HFF-Myc (cell line): ENCODE results near the gene PARVB.

Source experiments
- DNase-seq: peaks from one replicate; pipeline ENCODE4 v3.0.0-alpha.2; 2011; ENCODE audit warnings: low read depth; ENCODE audit errors: extremely low read depth
- H3K4me3 ChIP-seq: replicated peaks from 2 replicates; pipeline ENCODE4 v1.5.1; 2011; ENCODE audit warnings: low read depth, mild to moderate bottlenecking, control low read depth, low read length
- CTCF ChIP-seq: IDR thresholded peaks from 2 replicates; pipeline ENCODE4 v1.5.1; 2012; ENCODE audit warnings: mild to moderate bottlenecking, low read depth, low read length, control low read depth; ENCODE audit errors: missing control alignments

Gene PARVB

GRCh38 chr22:44200855-44201550, 176.9 kb downstream of the PARVB start:
- H3K4me3 ChIP-seq = no peak overlapping the region
- no peak for TF ChIP-seq CTCF
- DNase-seq = no peak

GRCh38 chr22:44201665-44202064, 177.6 kb downstream of the PARVB start:
- no peak overlapping the region for H3K4me3 ChIP-seq
- no peak for DNase-seq
- no peak for TF ChIP-seq CTCF

- no peak for DNase-seq
- H3K4me3 ChIP-seq = no peak overlapping the region
- TF ChIP-seq CTCF = no peak
Measured at GRCh38 chr22:44202261-44202789, 178.2 kb downstream of the PARVB start.

GRCh38 chr22:44203203-44203602, 179.1 kb downstream of the PARVB start:
- H3K4me3 ChIP-seq = no peak overlapping the region
- no peak for DNase-seq
- TF ChIP-seq CTCF = no peak

- DNase-seq = no peak
- TF ChIP-seq CTCF = no peak
- H3K4me3 ChIP-seq = no peak overlapping the region
Measured at GRCh38 chr22:44204739-44205515, 180.8 kb downstream of the PARVB start.

GRCh38 chr22:44205516-44206329, 181.6 kb downstream of the PARVB start:
- no peak for TF ChIP-seq CTCF
- H3K4me3 ChIP-seq = no peak overlapping the region
- DNase-seq = no peak
